ENCODE results near the gene RRAS.

GRCh38 chr19:49599378-49600295, 40.3 kb downstream of the RRAS start:
- TF ChIP-seq, protein P1, sequence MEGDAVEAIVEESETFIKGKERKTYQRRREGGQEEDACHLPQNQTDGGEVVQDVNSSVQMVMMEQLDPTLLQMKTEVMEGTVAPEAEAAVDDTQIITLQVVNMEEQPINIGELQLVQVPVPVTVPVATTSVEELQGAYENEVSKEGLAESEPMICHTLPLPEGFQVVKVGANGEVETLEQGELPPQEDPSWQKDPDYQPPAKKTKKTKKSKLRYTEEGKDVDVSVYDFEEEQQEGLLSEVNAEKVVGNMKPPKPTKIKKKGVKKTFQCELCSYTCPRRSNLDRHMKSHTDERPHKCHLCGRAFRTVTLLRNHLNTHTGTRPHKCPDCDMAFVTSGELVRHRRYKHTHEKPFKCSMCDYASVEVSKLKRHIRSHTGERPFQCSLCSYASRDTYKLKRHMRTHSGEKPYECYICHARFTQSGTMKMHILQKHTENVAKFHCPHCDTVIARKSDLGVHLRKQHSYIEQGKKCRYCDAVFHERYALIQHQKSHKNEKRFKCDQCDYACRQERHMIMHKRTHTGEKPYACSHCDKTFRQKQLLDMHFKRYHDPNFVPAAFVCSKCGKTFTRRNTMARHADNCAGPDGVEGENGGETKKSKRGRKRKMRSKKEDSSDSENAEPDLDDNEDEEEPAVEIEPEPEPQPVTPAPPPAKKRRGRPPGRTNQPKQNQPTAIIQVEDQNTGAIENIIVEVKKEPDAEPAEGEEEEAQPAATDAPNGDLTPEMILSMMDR (IDR thresholded peaks at IDR 0.05), result no peak
- TF ChIP-seq POLR2A (IDR thresholded peaks at IDR 0.05), result no peak

All from adrenal gland (tissue), 5 donors.